Loucy (cell line): ENCODE data around the gene MYMK.

Experiments
- CTCF ChIP-seq: fragments of 200-600 bp; sonication (generic); conservative IDR thresholded peaks from 2 replicates; pipeline ENCODE4 v1.5.1; 2014; ENCODE audit warnings: mild to moderate bottlenecking, antibody characterized with exemption, low read length
- EZH2phosphoT487 ChIP-seq: fragments of 200-600 bp; IDR thresholded peaks from 2 replicates; pipeline ENCODE4 v1.6.1; 2018; ENCODE audit warnings: antibody characterized with exemption, mild to moderate bottlenecking, moderate library complexity, borderline replicate concordance

- no peak for TF ChIP-seq CTCF
- no peak for TF ChIP-seq EZH2phosphoT487
Observed at GRCh38 chr9:133560311-133560710, 35.6 kb upstream of the MYMK start.
